Erythroblast (primary cell): ENCODE results near the gene TM7SF2.

Experiments
- GATA1 ChIP-seq: IDR thresholded peaks from 2 replicates; pipeline ENCODE4 v1.6.1; 2011; ENCODE audit warnings: low read depth, mild to moderate bottlenecking, control low read depth, low read length, moderate library complexity
- POLR2A ChIP-seq: IDR thresholded peaks from 2 replicates; pipeline ENCODE4 v1.6.1; 2011; ENCODE audit warnings: mild to moderate bottlenecking, low read length

DNA sequence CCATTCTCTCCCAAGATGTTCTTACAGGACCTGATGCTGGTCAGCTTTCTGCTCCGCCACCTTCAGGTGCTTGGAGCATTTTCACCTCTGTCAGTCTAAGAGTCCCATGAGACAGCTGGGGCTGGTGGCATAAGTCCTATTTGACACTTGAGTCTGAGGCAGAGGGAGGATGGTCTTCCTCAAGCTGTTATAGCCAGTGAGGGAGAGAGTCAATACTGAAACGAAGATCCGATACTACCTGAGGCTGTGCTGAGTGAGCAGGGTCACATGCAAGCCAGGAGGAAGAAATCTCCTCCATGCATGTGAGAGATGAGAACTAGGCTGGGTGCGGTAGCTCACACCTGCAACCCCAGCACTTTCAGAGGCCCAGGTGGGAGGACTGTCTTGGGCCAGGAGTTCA, 22.1 kb upstream of the TM7SF2 start:
- TF ChIP-seq POLR2A (no peak), GATA1 (no peak)
